HL-60/S4 treated with phorbol 12-myristate 13-acetate at 8.2 ng/mL for 4 days and 3 days (cell line): ENCODE data around the gene HOXB5.

Experiments used
- in situ Hi-C: fragments of 300-500 bp; cut with MboI; formaldehyde crosslinking; loops from 2 replicates; pipeline ENCODE4 v1.15.0; 2022; ENCODE audit warnings: low sequenced_read_pairs

The HOXB5 gene

GRCh38 chr17:48592057-48592514 is 1.5 kb downstream of the HOXB5 start:
- in situ Hi-C loops, result loop anchor here (10.0 kb wide), 1 partner anchor 257 kb away; no protein-coding TSS in a partner anchor

DNA sequence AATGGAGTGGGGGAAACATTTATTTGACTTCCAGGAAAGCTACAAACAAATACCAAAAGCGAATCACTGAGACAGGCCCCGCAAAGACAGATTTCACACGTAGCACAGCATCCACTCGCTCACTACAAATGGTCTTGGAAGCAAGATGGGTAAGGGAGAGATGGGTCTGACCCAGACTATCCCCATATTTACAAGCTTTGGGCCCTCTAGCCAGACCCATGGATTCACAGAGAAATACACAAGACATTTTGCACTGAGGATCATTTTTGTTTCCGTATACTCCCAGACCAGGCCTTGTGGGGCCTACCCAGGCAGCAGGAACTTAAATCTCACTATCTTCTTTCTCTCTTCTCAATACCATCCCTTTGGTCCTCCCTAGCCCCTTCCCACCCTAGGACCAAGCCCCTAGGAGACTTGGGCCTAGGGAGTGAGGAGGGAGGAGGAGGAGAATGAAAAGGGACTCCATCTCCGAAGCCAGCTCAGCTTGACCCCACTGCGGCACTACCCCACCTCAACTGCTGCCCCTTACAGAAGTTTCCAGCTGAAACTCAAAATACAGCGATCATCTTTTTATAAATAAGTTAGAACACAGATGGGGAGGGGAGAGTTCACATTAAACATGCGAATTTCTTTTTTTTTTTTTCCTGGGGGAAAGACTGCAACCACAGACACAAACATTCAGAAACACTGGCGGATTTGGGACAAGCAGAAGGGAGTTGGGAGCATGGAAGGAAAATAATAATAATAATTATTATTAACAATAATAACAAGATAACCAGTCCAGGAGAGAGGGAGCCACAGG is 2.1 kb downstream of the HOXB5 start:
- in situ Hi-C loops, result loop anchor here (10.0 kb wide), 1 partner anchor 257 kb away; no protein-coding TSS in a partner anchor

DNA sequence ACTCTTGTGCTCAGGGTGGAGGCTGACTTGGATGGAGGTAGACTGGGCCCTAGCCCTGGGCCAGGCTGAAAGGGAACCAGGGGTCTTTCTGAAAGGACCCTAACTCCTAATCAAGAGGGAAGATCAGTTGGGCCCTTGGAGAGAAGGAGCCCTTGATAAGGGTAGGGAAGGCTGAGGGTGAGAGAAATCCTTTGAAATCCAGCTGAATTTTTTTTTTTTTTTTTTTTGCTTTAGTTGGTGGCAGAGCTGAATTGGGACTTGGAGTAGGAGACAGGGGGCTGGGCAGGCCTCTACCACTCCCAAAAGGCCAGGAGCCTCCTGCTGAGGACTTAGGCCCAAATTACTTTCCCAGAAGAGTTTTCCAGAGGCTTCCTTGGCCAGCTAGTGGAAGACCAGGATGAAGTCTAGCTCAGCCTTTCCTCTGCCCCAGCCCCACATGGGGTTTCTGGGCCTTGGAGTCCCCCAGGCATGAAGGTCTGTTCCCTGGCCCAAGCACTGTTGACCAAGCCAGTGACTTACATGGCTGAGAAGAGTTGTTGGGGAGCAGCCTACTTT is 2.9 kb downstream of the HOXB5 start:
- in situ Hi-C loops, result loop anchor here (10.0 kb wide), 1 partner anchor 256 kb away; no protein-coding TSS in a partner anchor

- in situ Hi-C loops, result loop anchor here (10.0 kb wide), 1 partner anchor 255 kb away; no protein-coding TSS in a partner anchor
These were observed 3.6 kb downstream of the HOXB5 start, which contains the start of gene HOXB3 for GRCh38 chr17:48589831-48590606. HOXB3 (minus strand) TSS chr17:48590241; CDS start chr17:48552474, 37,767 bp downstream.

DNA sequence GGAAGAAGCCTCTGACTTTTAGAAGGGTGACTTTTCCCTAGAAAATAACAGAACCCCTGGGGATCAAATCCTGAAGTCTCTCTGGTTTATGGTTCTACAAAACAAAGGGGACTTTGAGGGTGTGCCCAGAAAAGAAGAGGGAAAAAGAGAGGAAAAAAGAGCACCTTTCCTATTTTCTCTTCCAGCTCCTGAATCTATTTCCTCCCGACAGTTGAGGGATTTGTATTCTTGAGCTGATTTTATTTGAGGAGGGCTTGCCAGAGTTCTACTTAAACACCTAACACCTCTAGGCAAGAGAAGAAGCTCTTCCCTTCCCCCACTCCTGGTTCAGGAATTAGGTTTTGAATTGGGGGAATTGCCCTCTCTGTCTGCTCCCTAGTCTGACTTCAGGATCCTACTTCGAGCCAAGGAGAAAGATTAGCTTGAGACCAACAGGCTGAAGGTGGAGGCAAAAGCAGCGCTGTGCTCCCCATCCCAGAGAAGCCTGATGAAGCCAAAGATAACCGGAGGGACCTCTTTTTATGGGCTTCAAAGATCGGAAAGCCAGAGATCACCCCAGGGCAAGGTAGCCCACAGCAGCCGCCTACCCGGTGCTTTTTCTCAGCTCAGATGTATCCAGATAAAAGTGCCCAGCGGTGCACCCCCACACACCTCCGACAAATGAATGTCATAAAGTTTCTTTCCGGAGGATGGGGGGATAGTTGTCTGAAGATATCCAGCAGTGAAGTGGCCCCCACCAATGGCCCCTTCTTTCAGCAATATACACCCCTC is 4.3 kb downstream of the HOXB5 start:
- in situ Hi-C loops, result no loop called here

DNA sequence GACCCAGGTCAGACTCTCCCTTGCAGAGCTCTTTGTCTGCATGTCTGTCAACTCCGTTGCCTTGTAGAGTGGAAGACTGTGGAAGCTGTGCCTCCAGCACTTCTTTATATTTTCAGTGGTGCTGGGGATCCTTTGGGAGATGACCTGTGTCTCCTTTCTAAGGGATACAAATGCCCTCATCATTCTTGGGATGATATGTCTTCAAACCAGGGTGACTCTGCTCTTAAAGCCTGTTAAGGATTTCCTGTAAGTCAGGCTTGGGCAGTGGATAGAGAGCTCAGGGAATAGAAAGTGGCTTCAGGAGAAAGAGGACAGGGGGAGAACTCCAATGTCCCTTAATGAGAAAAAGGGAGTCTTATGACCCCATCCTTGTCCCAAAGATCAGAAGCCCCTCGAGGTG is 5.1 kb downstream of the HOXB5 start:
- in situ Hi-C loops, result no loop called here

- in situ Hi-C loops, result no loop called here
These were observed 5.5 kb downstream of the HOXB5 start for GRCh38 chr17:48588074-48588415.

DNA sequence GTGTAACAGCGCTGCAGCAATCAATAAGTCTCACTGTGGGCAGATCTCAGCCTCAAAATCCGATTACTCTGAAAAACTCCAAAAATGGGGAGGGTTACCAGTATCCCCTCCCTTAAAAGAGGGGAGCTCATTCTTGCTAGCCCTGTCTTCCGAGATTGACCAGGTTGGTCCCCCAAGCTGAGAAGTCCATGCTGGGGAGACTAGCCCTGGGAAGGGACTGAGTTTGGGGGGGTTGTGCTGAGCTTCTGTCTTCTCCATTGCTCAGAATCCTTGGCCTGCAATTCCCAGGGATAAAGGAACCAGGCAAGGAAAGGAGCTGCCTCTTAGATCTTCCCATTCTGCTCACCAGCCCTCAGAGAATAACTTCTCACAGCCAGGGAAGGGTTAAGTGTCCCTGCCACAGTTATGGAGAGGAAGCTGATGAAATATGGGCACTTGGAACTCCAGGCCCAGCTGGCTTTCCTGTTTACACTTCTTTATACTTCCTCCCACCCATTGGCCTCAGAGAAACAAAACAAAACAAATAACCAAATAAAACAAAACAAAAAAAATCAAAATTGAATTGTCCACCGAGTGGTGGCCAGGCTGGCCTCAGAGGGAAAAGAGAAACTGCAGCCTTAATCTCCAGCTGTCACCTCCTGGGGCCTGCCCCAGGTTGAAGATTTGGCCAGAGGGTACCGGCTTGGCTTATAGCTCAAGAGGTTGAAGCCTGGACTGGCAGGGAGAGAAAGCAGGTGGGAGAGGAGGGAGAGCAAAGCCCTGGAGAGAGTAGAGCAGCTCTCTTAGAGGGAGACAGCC is 6.1 kb downstream of the HOXB5 start:
- in situ Hi-C loops, result no loop called here

DNA sequence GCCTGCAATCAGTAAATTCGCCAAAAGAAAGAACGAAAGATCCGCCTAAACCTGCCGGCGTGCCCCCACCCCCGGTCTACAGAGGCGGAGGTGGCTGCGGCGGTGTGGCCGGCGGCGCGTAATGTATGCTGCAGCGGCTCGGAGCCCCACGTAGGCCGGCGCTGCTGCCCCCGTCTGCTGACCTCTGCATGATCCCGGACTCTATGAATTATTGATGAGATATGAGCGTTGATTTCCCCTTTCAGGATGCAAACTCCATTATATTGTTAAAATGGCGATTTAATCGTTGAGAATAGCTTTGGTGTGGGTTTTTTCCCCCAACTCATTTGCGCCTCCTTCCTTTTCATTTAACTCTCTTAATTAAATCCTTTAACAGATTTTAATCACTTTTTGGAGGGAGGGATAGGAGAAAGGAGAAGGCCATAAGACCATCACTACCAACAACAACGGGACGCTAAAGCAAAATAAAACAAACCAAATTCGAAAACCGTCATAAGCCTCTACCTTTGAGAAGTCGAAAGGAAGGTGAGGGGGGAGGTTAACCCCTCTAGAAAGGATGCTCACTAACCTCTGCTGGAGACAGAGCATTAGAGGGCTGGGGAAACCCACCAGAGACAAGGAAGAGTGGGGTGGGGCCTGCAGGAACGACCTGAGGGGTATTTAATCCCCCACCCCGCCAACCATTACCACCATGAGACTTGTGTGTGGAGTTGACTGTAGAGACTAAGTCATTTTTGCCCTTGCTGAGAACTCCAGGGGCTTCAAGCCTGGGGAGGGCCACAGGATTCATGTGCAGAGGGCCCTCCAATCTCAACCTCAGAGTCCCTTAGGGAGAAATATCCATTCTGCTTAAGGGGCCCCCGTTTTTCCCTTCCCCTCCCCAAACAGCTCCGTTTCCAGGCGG is 7.0 kb downstream of the HOXB5 start:
- in situ Hi-C loops, result no loop called here

GRCh38 chr17:48584223-48584741 is 9.3 kb downstream of the HOXB5 start:
- in situ Hi-C loops, result no loop called here

GRCh38 chr17:48583708-48584222 is 9.8 kb downstream of the HOXB5 start:
- in situ Hi-C loops, result no loop called here

- in situ Hi-C loops, result no loop called here
These were observed 10.9 kb downstream of the HOXB5 start for GRCh38 chr17:48582750-48583069.

DNA sequence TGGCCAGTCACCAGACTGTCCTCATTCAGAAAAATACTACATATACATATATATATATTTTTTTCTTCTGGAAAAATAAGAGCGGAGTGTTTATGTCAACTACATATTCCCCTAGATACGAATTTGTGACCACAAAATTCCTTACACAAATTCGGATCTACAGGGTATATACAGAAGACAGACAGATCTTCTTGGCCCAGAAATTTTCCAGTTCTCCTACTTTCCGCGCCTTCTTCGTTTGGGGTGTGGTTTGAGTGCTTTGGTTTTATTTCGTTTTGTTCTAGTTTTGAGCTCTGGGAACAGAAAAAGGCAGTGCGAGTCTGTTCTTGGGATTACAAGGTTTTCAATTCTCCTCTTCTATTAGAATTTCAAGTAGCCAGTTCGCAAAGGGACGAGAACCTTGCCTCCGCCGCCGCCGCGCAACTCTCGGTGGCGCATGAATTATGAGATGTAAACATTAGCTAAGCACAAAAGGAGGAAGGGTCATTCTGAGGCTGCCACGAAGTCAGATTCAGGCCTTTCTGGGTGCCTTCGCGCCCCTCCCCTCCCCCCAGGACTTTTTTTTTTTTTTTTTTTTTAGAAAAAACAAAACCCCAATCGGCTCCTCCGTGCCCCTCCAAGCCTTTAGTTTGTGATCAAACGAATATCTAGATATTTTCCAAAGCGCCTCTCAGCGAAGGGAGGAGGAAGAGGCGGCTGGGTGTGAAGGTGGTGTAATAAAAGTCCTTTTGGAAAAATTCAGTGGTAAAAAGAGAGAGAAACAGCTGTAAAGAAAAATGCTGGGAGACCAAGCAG is 13.6 kb downstream of the HOXB5 start:
- in situ Hi-C loops, result no loop called here

- in situ Hi-C loops, result no loop called here
These were observed 14.2 kb downstream of the HOXB5 start for GRCh38 chr17:48579471-48579759.

DNA sequence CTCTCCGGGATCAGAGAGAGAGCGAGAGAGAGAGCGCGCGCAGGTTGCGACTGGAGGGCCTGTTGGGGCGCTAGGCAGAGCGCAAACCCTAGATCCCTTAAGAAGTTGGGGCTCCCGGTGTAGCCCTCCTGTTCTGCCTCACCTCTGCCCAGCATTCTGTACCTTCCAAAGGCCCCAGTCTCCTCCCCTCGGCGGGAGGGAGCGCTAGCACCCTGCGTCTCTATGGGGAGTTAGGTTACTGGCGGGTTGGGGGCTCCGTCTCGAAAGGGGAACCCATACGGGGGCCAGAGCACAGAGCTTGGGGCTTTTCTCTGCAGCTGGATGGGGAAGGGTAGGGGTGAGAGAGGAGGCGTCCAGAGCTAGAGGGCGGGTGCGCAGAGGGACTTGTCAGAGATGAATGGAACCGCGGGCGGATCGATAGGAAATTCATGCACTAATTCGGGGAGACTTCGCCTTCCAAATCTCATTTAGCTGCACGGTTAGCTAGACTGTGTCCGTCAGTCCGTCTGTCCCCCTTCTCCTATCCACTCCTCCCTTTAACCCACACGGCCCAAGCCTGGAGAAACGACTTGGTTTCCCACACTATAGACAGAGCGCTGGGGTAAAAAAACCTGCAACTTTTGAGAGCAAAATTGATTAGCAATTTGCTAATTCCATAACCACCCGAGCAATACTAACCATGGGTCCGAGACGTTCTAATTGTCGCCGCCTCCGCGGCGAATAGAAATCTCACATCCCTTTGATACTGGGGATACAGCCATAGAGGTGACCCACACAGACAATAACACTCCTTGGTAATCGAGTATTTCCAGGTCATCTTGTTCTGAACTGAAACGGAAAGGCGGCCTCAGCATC is 14.7 kb downstream of the HOXB5 start:
- in situ Hi-C loops, result no loop called here

- in situ Hi-C loops, result no loop called here
These were observed 15.5 kb downstream of the HOXB5 start, which contains the start of gene HOXB4 for GRCh38 chr17:48577946-48578615. HOXB4 (minus strand) TSS chr17:48578350; CDS start chr17:48578319, 31 bp downstream.
